ENCODE measurements around the gene PHLDA2. TPM values are rescaled to one million over a fixed set of nuclear protein-coding genes. Genes with fewer than 3 reads are reported as not detected.

PHLDA2 gene
- total and polyA plus RNA-seq, 2 experiments from 2014 or later, result 3.8 to 16.5 TPM

GRCh38 chr11:2955906-2956476, 26.8 kb upstream of the PHLDA2 start:
- no peaks in the 10 kb centered on the region for H3K9me2 ChIP-seq (ENCODE audit: insufficient read depth)
- ATAC-seq (peak; percentile 62), DNase-seq (ENCODE audit: low spot score) (peak; percentile 58)
- H3K36me3 Mint-ChIP-seq (ENCODE audit: low read depth), result peaks cover 95% of the 10 kb centered on the region
- no peak overlapping the region for H3K4me3 Mint-ChIP-seq
- peaks cover 54% of the 10 kb centered on the region for H4K20me1 ChIP-seq (replicated peaks; ENCODE audit: insufficient read depth)
- no peak overlapping the region for H2AFZ ChIP-seq
- peaks cover 4% of the 10 kb centered on the region for H3K27me3 Mint-ChIP-seq (ENCODE audit: insufficient read depth, low read depth, poor library complexity)
- H3K79me2 ChIP-seq (replicated peaks; ENCODE audit: insufficient read depth), result peaks cover 40% of the 10 kb centered on the region
- peaks cover 11% of the 10 kb centered on the region for H3K4me1 ChIP-seq (ENCODE audit: insufficient read depth)
- H3F3A ChIP-seq (replicated peaks; ENCODE audit: low read depth), result peaks cover 11% of the 10 kb centered on the region
- no peak overlapping the region for H3K4me3 ChIP-seq
- no peaks in the 10 kb centered on the region for H3K9me3 Mint-ChIP-seq
- peaks cover 7% of the 10 kb centered on the region for H3K4me1 Mint-ChIP-seq
- H3K27me3 ChIP-seq (ENCODE audit: insufficient read depth), result no peaks in the 10 kb centered on the region
- peak overlapping the region; percentile 64 for H3K27ac ChIP-seq (ENCODE audit: low read depth)
- TF ChIP-seq REST (IDR thresholded peaks at IDR 0.05; ENCODE audit: unreplicated experiment) (no peak), CTCF (conservative IDR thresholded peaks at IDR 0.05; ENCODE audit: low read depth in 2 of 2) (peak; percentile 25 to 38; a peak in 3 of 4 replicates)
- peak overlapping the region; percentile 74; the same call in 1 of the 2 replicates for H3K27ac Mint-ChIP-seq
- peaks cover 92% of the 10 kb centered on the region for H3K36me3 ChIP-seq (ENCODE audit: insufficient read depth)
- no peak overlapping the region for H3K4me2 ChIP-seq

- Mint-ChIP-seq H3K27me3 (ENCODE audit: insufficient read depth, low read depth, poor library complexity) (peaks cover 4% of the 10 kb centered on the region), H3K4me3 (no peak overlapping the region), H3K36me3 (ENCODE audit: low read depth) (peaks cover 96% of the 10 kb centered on the region), H3K9me3 (no peaks in the 10 kb centered on the region), H3K4me1 (peaks cover 2% of the 10 kb centered on the region; the same call in 2 of the 3 replicates), H3K27ac (no peak overlapping the region)
- TF ChIP-seq CTCF (conservative IDR thresholded peaks at IDR 0.05; ENCODE audit: low read depth in 2 of 2), result no peak
- no peak for TF ChIP-seq NANOG (IDR thresholded peaks at IDR 0.05; ENCODE audit: borderline replicate concordance)
- TF ChIP-seq ZNF331 (CRISPR knock-in tag; IDR thresholded peaks at IDR 0.05; ENCODE audit: low read depth), result no peak
- no peak for TF ChIP-seq EZH2phosphoT487 (IDR thresholded peaks at IDR 0.05; ENCODE audit: unreplicated experiment)
- TF ChIP-seq JUNB (IDR thresholded peaks at IDR 0.05; ENCODE audit: unreplicated experiment), result no peak
- no peak for TF ChIP-seq ETS1 (IDR thresholded peaks at IDR 0.05)
- Histone ChIP-seq H3F3A (replicated peaks; ENCODE audit: low read depth) (peaks cover 15% of the 10 kb centered on the region), H4K20me1 (replicated peaks; ENCODE audit: insufficient read depth) (peaks cover 52% of the 10 kb centered on the region), H3K4me1 (ENCODE audit: insufficient read depth) (no peaks in the 10 kb centered on the region; the same call in 1 of the 2 replicates), H3K27ac (ENCODE audit: low read depth) (peak overlapping the region; percentile 32; the same call in 1 of the 2 replicates), H2AFZ (no peak overlapping the region), H3K36me3 (ENCODE audit: insufficient read depth) (peaks cover 82% of the 10 kb centered on the region), H3K27me3 (ENCODE audit: insufficient read depth) (no peaks in the 10 kb centered on the region), H3K4me3 (no peak overlapping the region), H3K9me2 (ENCODE audit: insufficient read depth) (no peaks in the 10 kb centered on the region), H3K79me2 (replicated peaks; ENCODE audit: insufficient read depth) (peaks cover 23% of the 10 kb centered on the region), H3K4me2 (no peak overlapping the region)
- DNase-seq (ENCODE audit: low spot score) (no peak), ATAC-seq (no peak)
Measured at GRCh38 chr11:2954263-2954662, 25.0 kb upstream of the PHLDA2 start.
